DOHH2 (cell line): ENCODE results near the gene PRR36.

Source experiments
- H3F3A ChIP-seq: fragments of 200-600 bp; sonication (generic), shearing (Covaris generic); 2 replicates; pipeline ENCODE4 v1.6.0; 2016; ENCODE audit warnings: antibody characterized with exemption, mild to moderate bottlenecking; ENCODE audit not compliant: control insufficient read depth, insufficient read depth
- H3K27ac ChIP-seq: fragments of 200-600 bp; sonication (generic); 2 replicates; pipeline ENCODE4 v1.5.1; 2014; ENCODE audit warnings: low read depth, mild to moderate bottlenecking, low read length, moderate library complexity
- H3K27me3 ChIP-seq: fragments of 200-600 bp; sonication (generic); 2 replicates; pipeline ENCODE4 v1.6.1; 2014; ENCODE audit warnings: mild to moderate bottlenecking, low read length, mixed read lengths; ENCODE audit not compliant: control insufficient read depth
- H3K36me3 ChIP-seq: fragments of 200-600 bp; sonication (generic); 2 replicates; pipeline ENCODE4 v1.6.1; 2014; ENCODE audit warnings: mild to moderate bottlenecking, low read length, moderate library complexity, mixed read lengths; ENCODE audit not compliant: control insufficient read depth
- H3K4me1 ChIP-seq: fragments of 200-600 bp; sonication (generic); 2 replicates; pipeline ENCODE4 v1.6.1; 2014; ENCODE audit warnings: mild to moderate bottlenecking, low read length, mixed read lengths; ENCODE audit not compliant: control insufficient read depth
- H3K4me2 ChIP-seq: fragments of 200-600 bp; sonication (generic); 2 replicates; pipeline ENCODE4 v1.6.0; 2014; ENCODE audit warnings: mild to moderate bottlenecking, low read length, moderate library complexity
- H3K4me3 ChIP-seq: fragments of 200-600 bp; sonication (generic); 2 replicates; pipeline ENCODE4 v1.5.1; 2014; ENCODE audit warnings: mild to moderate bottlenecking, low read length, mixed read lengths
- H3K79me2 ChIP-seq: fragments of 200-600 bp; sonication (generic); 2 replicates; pipeline ENCODE4 v1.6.1; 2014; ENCODE audit warnings: mild to moderate bottlenecking, low read length, mixed read lengths; ENCODE audit not compliant: control insufficient read depth
- H3K9me2 ChIP-seq: fragments of 200-600 bp; sonication (generic); replicated peaks from 2 replicates; pipeline ENCODE4 v1.6.1; 2014; ENCODE audit warnings: mild to moderate bottlenecking, low read length, mixed read lengths; ENCODE audit not compliant: control insufficient read depth
- H3K9me3 ChIP-seq: fragments of 200-600 bp; sonication (generic); 2 replicates; pipeline ENCODE4 v1.6.1; 2014; ENCODE audit warnings: antibody characterized with exemption, low read length, mixed read lengths; ENCODE audit not compliant: control insufficient read depth, insufficient read depth
- H4K20me1 ChIP-seq: fragments of 200-600 bp; sonication (generic); 2 replicates; pipeline ENCODE4 v1.6.0; 2014; ENCODE audit warnings: low read depth, mild to moderate bottlenecking, antibody characterized with exemption, low read length, moderate library complexity; ENCODE audit not compliant: control insufficient read depth, insufficient read depth
- EZH2phosphoT487 ChIP-seq: fragments of 200-600 bp; sonication (generic); IDR thresholded peaks from 2 replicates; pipeline ENCODE4 v1.6.1; 2017; ENCODE audit warnings: borderline replicate concordance, mild to moderate bottlenecking, antibody characterized with exemption, low read length, moderate library complexity, mixed read lengths
- TF ChIP-seq, protein P1 (sequence below): fragments of 200-600 bp; sonication (generic); IDR thresholded peaks from one replicate; pipeline ENCODE4 v1.5.1; 2014; ENCODE audit warnings: antibody characterized with exemption, mild to moderate bottlenecking, low read depth, low read length; ENCODE audit not compliant: poor library complexity, severe bottlenecking

The PRR36 gene

DNA sequence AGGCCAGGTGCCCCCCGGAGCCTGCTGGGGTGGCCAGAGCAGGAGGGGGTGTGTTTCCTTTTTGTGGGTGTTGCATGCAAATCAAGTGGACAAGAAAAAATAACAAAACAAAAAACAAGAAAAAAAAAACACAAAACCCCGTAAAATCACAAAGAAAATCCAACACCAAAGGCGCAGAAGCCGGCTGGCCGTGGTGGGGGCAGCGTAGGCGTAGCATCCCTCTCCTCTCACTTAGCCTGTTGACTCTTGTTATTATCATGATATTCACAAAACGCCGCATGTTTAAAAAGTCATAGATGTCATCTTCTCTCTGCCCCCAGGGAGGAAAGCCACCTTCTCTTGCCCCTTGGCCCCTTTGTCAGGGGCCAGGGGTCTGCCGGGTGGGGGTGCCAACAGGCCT lies 39.5 kb upstream of the PRR36 start:
- H3F3A ChIP-seq, result no peaks in the 10 kb centered on the region; the same call in 1 of the 2 replicates
- H3K9me2 ChIP-seq, result no peaks in the 10 kb centered on the region
- peaks cover 18% of the 10 kb centered on the region for H3K36me3 ChIP-seq
- H3K4me1 ChIP-seq, result peaks cover 24% of the 10 kb centered on the region
- no peaks in the 10 kb centered on the region for H3K9me3 ChIP-seq
- no peak overlapping the region for H3K27ac ChIP-seq
- H3K4me3 ChIP-seq, result no peak overlapping the region
- H3K4me2 ChIP-seq, result no peak overlapping the region
- no peak for TF ChIP-seq EZH2phosphoT487
- TF ChIP-seq, protein P1, sequence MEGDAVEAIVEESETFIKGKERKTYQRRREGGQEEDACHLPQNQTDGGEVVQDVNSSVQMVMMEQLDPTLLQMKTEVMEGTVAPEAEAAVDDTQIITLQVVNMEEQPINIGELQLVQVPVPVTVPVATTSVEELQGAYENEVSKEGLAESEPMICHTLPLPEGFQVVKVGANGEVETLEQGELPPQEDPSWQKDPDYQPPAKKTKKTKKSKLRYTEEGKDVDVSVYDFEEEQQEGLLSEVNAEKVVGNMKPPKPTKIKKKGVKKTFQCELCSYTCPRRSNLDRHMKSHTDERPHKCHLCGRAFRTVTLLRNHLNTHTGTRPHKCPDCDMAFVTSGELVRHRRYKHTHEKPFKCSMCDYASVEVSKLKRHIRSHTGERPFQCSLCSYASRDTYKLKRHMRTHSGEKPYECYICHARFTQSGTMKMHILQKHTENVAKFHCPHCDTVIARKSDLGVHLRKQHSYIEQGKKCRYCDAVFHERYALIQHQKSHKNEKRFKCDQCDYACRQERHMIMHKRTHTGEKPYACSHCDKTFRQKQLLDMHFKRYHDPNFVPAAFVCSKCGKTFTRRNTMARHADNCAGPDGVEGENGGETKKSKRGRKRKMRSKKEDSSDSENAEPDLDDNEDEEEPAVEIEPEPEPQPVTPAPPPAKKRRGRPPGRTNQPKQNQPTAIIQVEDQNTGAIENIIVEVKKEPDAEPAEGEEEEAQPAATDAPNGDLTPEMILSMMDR, result no peak
- no peaks in the 10 kb centered on the region for H4K20me1 ChIP-seq
- H3K79me2 ChIP-seq, result no peaks in the 10 kb centered on the region
- peaks cover 36% of the 10 kb centered on the region for H3K27me3 ChIP-seq

DNA sequence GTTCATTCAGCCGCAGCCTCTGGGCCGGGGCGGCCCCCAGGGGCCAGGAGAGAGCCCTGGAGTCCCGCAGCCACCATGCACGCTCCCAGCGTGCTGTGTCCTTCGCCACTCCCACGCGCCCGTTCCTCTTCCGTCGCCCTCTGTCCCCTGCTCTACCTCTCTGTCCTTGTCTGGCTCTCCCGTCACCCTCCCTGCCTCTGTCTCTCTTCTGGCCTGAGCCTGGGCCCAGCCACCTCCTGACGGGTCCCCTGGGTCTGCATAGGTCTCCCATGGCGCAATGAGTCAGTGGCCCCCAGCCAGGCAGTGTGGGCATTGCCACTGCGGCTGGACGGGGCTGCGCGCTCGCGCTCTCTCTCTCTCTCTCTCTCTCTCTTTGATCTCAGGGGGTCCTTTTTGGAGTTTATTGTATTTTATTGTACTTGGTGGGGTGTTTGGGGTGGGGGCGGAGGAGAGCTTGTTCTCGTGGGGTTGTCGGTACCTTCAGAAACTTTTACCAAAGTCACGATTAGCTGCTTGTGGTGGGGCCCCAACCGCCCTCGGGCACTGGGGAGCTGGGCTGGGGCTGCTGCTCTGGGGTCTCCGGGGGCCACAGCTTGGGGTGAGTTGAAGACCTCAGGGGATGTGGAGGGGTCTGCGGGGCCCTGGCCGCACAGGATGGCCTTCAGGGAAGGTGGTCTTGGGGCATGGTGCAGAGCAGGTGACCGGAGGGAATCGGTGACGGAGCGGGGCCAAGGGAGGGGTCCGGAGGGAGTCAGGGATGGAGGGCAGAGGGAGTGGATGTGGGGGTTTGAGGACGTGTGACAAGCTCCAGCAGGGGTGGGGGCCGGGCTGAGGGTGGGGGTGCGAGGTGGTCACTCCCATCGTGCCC lies 38.7 kb upstream of the PRR36 start:
- TF ChIP-seq, protein P1, result no peak
- no peak for TF ChIP-seq EZH2phosphoT487

DNA sequence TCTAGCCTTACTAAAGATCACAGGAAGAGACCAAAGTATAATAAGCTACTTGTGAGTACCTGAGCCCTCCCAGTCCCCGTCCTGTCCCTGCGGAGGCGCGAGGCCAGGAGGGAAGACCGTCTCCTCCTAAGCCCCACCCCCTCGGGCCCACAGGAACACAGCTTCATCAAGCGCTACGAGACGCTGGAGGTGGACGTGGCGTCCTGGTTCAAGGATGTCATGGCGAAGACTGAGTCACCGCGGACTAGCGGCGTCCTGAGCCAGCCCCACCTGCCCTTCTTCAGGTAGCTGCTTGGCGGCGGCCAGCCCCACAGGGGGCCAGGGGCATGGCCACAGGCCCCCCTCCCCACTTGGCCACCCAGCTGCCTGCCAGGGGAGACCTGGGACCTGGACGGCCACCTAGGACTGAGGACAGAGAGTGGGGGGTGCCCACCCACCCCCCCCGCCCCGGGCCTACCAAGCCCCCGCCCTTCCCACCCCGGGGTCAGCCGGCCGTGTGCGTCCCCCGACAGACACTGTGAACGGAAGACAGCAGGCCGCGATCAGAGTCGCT lies 38.0 kb upstream of the PRR36 start:
- peaks cover 18% of the 10 kb centered on the region for H3K36me3 ChIP-seq
- H3K4me1 ChIP-seq, result peaks cover 16% of the 10 kb centered on the region
- H3K9me2 ChIP-seq, result no peaks in the 10 kb centered on the region
- peaks cover 22% of the 10 kb centered on the region for H3K27me3 ChIP-seq
- H3K9me3 ChIP-seq, result no peaks in the 10 kb centered on the region
- no peaks in the 10 kb centered on the region for H4K20me1 ChIP-seq
- H3K4me2 ChIP-seq, result no peak overlapping the region
- H3K79me2 ChIP-seq, result peaks cover 8% of the 10 kb centered on the region
- H3F3A ChIP-seq, result no peaks in the 10 kb centered on the region; the same call in 1 of the 2 replicates
- no peak for TF ChIP-seq EZH2phosphoT487
- TF ChIP-seq, protein P1, result no peak
- H3K27ac ChIP-seq, result no peak overlapping the region
- H3K4me3 ChIP-seq, result no peak overlapping the region

More for the DNA sequence above, 38.7 kb upstream of the PRR36 start:
- Histone ChIP-seq H3K79me2 (peaks cover 3% of the 10 kb centered on the region), H3K4me3 (no peak overlapping the region), H3K36me3 (peaks cover 18% of the 10 kb centered on the region), H3K4me1 (peaks cover 23% of the 10 kb centered on the region), H3F3A (no peaks in the 10 kb centered on the region; the same call in 1 of the 2 replicates), H3K27ac (no peak overlapping the region), H3K27me3 (peaks cover 29% of the 10 kb centered on the region), H3K9me2 (no peaks in the 10 kb centered on the region), H3K9me3 (no peaks in the 10 kb centered on the region), H3K4me2 (no peak overlapping the region), H4K20me1 (no peaks in the 10 kb centered on the region)
